Activated CD4-positive, alpha-beta T cell treated with anti-CD3 and anti-CD28 coated beads, Interleukin-2, amount 10 ng/mL, durations not matched to agents 24 days and 14 days (primary cell): Measurements from ENCODE around the gene C18orf32. TPM values are rescaled to one million over a fixed set of nuclear protein-coding genes. Genes with fewer than 3 reads are reported as not detected.
"Not testable (repeated sequence)": the region's sequence is repeated elsewhere in the genome, so short reads cannot be mapped to it uniquely, and the experiment has no call there.

Experiments
- DNase-seq: peaks from one replicate; pipeline ENCODE4 v3.0.0; 2022
- H3K27ac Mint-ChIP-seq: one replicate; pipeline ENCODE4 v1.8.0; 2022; ENCODE audit warnings: mild to moderate bottlenecking, mixed read lengths
- H3K27me3 Mint-ChIP-seq: one replicate; pipeline ENCODE4 v1.8.0; 2022; ENCODE audit warnings: mixed read lengths
- H3K36me3 Mint-ChIP-seq: one replicate; pipeline ENCODE4 v1.8.0; 2022; ENCODE audit warnings: low read depth, mild to moderate bottlenecking, mixed read lengths
- H3K4me1 Mint-ChIP-seq: one replicate; pipeline ENCODE4 v1.8.0; 2021; ENCODE audit warnings: mixed read lengths
- H3K4me3 Mint-ChIP-seq: one replicate; pipeline ENCODE4 v1.8.0; 2022; ENCODE audit warnings: mild to moderate bottlenecking, moderate library complexity, mixed read lengths
- H3K9me3 Mint-ChIP-seq: one replicate; pipeline ENCODE4 v1.8.0; 2021; ENCODE audit warnings: mixed read lengths
- intact Hi-C: fragments of 100-400 bp; cut with micrococcal nuclease; formaldehyde crosslinking; loops from one replicate; pipeline ENCODE4 v1.15.1; 2023
- total RNA-seq: library from RNA; stranded (reverse); gene quantifications from 2 replicates; pipeline ENCODE4 v1.2.3, GENCODE V29; 2022

C18orf32 gene
- total RNA-seq, 1 donor from 2014 or later, result 26.1 TPM

DNA sequence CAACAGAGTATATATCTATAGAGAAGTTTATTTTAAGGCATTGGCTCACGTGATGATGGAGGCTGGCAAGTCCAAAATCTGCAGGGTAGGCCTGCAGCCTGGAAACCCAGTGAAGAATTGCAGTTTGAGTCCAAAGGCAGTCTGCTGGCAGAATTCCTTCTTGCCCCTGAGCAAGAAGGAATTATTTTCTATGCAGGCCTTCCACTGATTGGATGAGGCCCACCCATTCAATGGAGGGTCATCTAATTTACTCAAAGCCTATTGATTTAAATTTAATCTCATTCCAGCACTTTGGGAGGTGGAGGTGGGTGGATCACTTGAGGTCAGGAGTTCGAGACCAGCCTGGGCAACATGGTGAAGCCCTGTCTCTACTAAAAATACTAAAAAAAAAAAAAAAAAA lies 30.4 kb upstream of the C18orf32 start:
- Mint-ChIP-seq H3K9me3 (no peaks in the 10 kb centered on the region), H3K27ac (no peak overlapping the region), H3K36me3 (no peaks in the 10 kb centered on the region), H3K27me3 (peaks cover 8% of the 10 kb centered on the region), H3K4me3 (no peak overlapping the region), H3K4me1 (no peaks in the 10 kb centered on the region)
- DNase-seq, result no peak
- intact Hi-C loops, result loop anchor here (10.0 kb wide), 1 partner anchor 267 kb away; no protein-coding TSS in a partner anchor

GRCh38 chr18:49515516-49515915 lies 28.5 kb upstream of the C18orf32 start:
- intact Hi-C loops, result loop anchor here (10.0 kb wide), 1 partner anchor 269 kb away; no protein-coding TSS in a partner anchor
- peaks cover 7% of the 10 kb centered on the region for H3K27me3 Mint-ChIP-seq
- H3K9me3 Mint-ChIP-seq, result no peaks in the 10 kb centered on the region

GRCh38 chr18:49515003-49515402 lies 28.0 kb upstream of the C18orf32 start:
- DNase-seq, H3K9me3 Mint-ChIP-seq, H3K27me3 Mint-ChIP-seq, H3K4me3 Mint-ChIP-seq, H3K36me3 Mint-ChIP-seq, H3K27ac Mint-ChIP-seq, H3K4me1 Mint-ChIP-seq: not testable (repeated sequence)
- intact Hi-C loops, result loop anchor here (10.0 kb wide), 1 partner anchor 270 kb away; no protein-coding TSS in a partner anchor

More at GRCh38 chr18:49515516-49515915, 28.5 kb upstream of the C18orf32 start:
- H3K27ac Mint-ChIP-seq, result no peak overlapping the region
- no peak for DNase-seq
- no peaks in the 10 kb centered on the region for H3K4me1 Mint-ChIP-seq
- H3K36me3 Mint-ChIP-seq, result no peaks in the 10 kb centered on the region
- H3K4me3 Mint-ChIP-seq, result no peak overlapping the region

- Mint-ChIP-seq H3K36me3 (no peaks in the 10 kb centered on the region), H3K27me3 (peaks cover 7% of the 10 kb centered on the region), H3K9me3 (no peaks in the 10 kb centered on the region), H3K27ac (no peak overlapping the region), H3K4me3 (no peak overlapping the region), H3K4me1 (no peaks in the 10 kb centered on the region)
- no peak for DNase-seq
- intact Hi-C loops, result loop anchor here (10.0 kb wide), 1 partner anchor 270 kb away; no protein-coding TSS in a partner anchor
Measured at GRCh38 chr18:49514577-49514976, 27.5 kb upstream of the C18orf32 start.

- not testable (repeated sequence) for DNase-seq, H3K27ac Mint-ChIP-seq, H3K4me3 Mint-ChIP-seq, H3K36me3 Mint-ChIP-seq, H3K9me3 Mint-ChIP-seq, H3K27me3 Mint-ChIP-seq, H3K4me1 Mint-ChIP-seq
- intact Hi-C loops, result loop anchor here (10.0 kb wide), 1 partner anchor 272 kb away; no protein-coding TSS in a partner anchor
Measured at GRCh38 chr18:49512876-49513275, 25.8 kb upstream of the C18orf32 start.

- Mint-ChIP-seq H3K27ac (no peak overlapping the region), H3K4me3 (no peak overlapping the region), H3K9me3 (no peaks in the 10 kb centered on the region), H3K27me3 (peaks cover 15% of the 10 kb centered on the region), H3K36me3 (no peaks in the 10 kb centered on the region), H3K4me1 (no peaks in the 10 kb centered on the region)
- intact Hi-C loops, result loop anchor here (1.0 to 10.0 kb wide), 2 partner anchors 274 to 348 kb away; no protein-coding TSS in a partner anchor
- DNase-seq, result peak; percentile 84
Measured at GRCh38 chr18:49510393-49511115, 23.5 kb upstream of the C18orf32 start.

- H3K4me1 Mint-ChIP-seq, H3K4me3 Mint-ChIP-seq, DNase-seq, intact Hi-C loops, H3K36me3 Mint-ChIP-seq, H3K27ac Mint-ChIP-seq, H3K9me3 Mint-ChIP-seq: not testable (repeated sequence)
- peaks cover 21% of the 10 kb centered on the region for H3K27me3 Mint-ChIP-seq
Measured at GRCh38 chr18:49506438-49506837, 19.4 kb upstream of the C18orf32 start.

- Mint-ChIP-seq H3K27me3 (peaks cover 31% of the 10 kb centered on the region), H3K36me3 (no peaks in the 10 kb centered on the region), H3K27ac (no peak overlapping the region), H3K4me1 (no peaks in the 10 kb centered on the region), H3K9me3 (no peaks in the 10 kb centered on the region), H3K4me3 (no peak overlapping the region)
- DNase-seq, result no peak
- intact Hi-C loops, result no loop called here
Measured at GRCh38 chr18:49503931-49504330, 16.9 kb upstream of the C18orf32 start.

DNA sequence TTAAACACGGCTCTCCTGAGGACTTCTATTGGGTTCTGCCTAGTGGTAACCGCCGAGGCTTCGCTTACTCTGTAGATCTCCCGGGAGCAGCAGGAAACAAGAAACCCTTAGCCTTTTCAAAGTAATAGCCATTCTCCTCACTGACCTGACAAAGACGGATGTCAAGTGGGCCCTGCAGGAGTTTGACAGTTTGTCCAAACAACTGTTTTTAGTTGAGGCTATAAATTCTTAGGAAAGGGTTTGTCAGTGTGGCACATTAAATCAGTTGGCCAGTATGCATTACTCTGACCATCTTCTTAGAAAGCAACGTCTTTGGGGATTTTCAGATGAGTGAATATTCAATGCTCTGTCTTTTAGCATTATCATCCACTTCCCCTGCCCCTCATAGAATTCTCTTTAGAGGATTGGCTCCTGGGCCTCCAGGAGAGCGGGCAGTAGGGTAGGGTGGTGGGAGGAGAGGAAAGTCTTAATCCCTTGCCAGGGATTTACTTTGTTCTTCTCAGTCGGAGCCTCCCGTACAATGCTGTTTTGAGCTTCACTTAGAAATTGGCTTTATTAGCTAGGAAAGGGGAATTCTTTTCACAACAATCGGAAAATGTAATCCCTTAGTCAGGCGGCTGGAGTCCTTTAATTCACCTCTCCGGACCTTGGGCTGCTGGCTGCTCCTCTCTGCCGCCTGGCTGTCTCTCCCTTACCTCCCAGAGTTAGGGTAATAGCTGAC lies 13.3 kb upstream of the C18orf32 start:
- no peak overlapping the region for H3K4me3 Mint-ChIP-seq
- H3K4me1 Mint-ChIP-seq, result no peaks in the 10 kb centered on the region
- no peaks in the 10 kb centered on the region for H3K36me3 Mint-ChIP-seq
- H3K27me3 Mint-ChIP-seq, result peaks cover 21% of the 10 kb centered on the region
- intact Hi-C loops, result no loop called here
- no peak overlapping the region for H3K27ac Mint-ChIP-seq
- no peaks in the 10 kb centered on the region for H3K9me3 Mint-ChIP-seq
- DNase-seq, result no peak

GRCh38 chr18:49499046-49499637 lies 12.1 kb upstream of the C18orf32 start:
- intact Hi-C loops, result no loop called here
- no peak overlapping the region for H3K27ac Mint-ChIP-seq

GRCh38 chr18:49495480-49495879 lies 8.4 kb upstream of the C18orf32 start:
- Mint-ChIP-seq H3K36me3 (peaks cover 18% of the 10 kb centered on the region), H3K9me3 (no peaks in the 10 kb centered on the region), H3K4me3 (no peak overlapping the region), H3K4me1 (peaks cover 10% of the 10 kb centered on the region), H3K27ac (no peak overlapping the region), H3K27me3 (peaks cover 12% of the 10 kb centered on the region)
- no peak for DNase-seq
- intact Hi-C loops, result no loop called here

More at GRCh38 chr18:49499046-49499637, 12.1 kb upstream of the C18orf32 start:
- Mint-ChIP-seq H3K27me3 (peaks cover 24% of the 10 kb centered on the region), H3K9me3 (no peaks in the 10 kb centered on the region), H3K36me3 (no peaks in the 10 kb centered on the region), H3K4me1 (no peaks in the 10 kb centered on the region), H3K4me3 (no peak overlapping the region)
- DNase-seq, result no peak

GRCh38 chr18:49495076-49495475 lies 8.0 kb upstream of the C18orf32 start:
- intact Hi-C loops, result no loop called here
- no peak for DNase-seq
- H3K4me3 Mint-ChIP-seq, result no peak overlapping the region
- peaks cover 8% of the 10 kb centered on the region for H3K27me3 Mint-ChIP-seq
- peaks cover 22% of the 10 kb centered on the region for H3K36me3 Mint-ChIP-seq
- no peak overlapping the region for H3K27ac Mint-ChIP-seq
- H3K4me1 Mint-ChIP-seq, result peaks cover 15% of the 10 kb centered on the region
- H3K9me3 Mint-ChIP-seq, result no peaks in the 10 kb centered on the region

DNA sequence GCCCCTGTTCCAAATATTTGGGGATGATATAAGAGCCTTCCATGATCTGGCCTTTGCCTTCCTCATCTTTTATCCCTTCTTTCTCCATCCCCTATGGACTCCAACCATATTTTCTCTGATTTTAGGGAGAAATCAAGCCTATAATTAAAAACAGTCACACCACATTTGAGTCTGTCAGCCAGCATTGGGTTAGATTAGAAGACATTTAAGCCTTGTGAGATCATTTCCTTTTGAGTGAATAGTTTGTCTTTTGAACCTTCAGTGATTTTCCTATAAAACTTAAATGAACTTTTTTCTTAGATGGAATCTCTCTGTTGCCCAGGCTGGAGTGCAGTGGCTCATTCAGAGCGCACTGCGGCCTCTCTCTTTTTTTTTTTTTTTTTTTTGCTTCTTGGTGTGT lies 7.6 kb upstream of the C18orf32 start:
- Mint-ChIP-seq H3K36me3 (peaks cover 27% of the 10 kb centered on the region), H3K27ac (no peak overlapping the region), H3K9me3 (no peaks in the 10 kb centered on the region), H3K4me3 (no peak overlapping the region), H3K4me1 (peaks cover 19% of the 10 kb centered on the region), H3K27me3 (peaks cover 8% of the 10 kb centered on the region)
- DNase-seq, result no peak
- intact Hi-C loops, result loop anchor here (5.0 kb wide), 1 partner anchor 883 kb away; the partner anchor contains the start of gene SKA1

- intact Hi-C loops, result loop anchor here (1.0 to 5.0 kb wide), 5 partner anchors 32 to 885 kb away; partner anchors contain the start of genes ACAA2, DYM, MBD1 and SKA1
- peaks cover 46% of the 10 kb centered on the region for H3K36me3 Mint-ChIP-seq
Measured at GRCh38 chr18:49492694-49493033, 5.6 kb upstream of the C18orf32 start.

More at GRCh38 chr18:49492694-49493033, 5.6 kb upstream of the C18orf32 start:
- peaks cover 3% of the 10 kb centered on the region for H3K27me3 Mint-ChIP-seq
- DNase-seq, result no peak
- H3K4me3 Mint-ChIP-seq, result peak overlapping the region; percentile 99
- no peaks in the 10 kb centered on the region for H3K9me3 Mint-ChIP-seq
- H3K4me1 Mint-ChIP-seq, result peaks cover 34% of the 10 kb centered on the region
- H3K27ac Mint-ChIP-seq, result peak overlapping the region; percentile 100
